Epithelial cell of esophagus (primary cell): Measurements from ENCODE around the gene RHBG.
A peak's percentile ranks its signal among the peaks of the same experiment; 100 is the strongest.

Source experiments
- DNase-seq: peaks from one replicate; pipeline ENCODE4 v3.0.0; 2010; ENCODE audit warnings: low read depth
- H3K4me3 ChIP-seq: 2 replicates; pipeline ENCODE4 v1.5.1; 2011; ENCODE audit warnings: mild to moderate bottlenecking, low read length, control low read depth
- TF ChIP-seq, protein P1 (sequence below): IDR thresholded peaks from 2 replicates; pipeline ENCODE4 v1.5.1; 2011; ENCODE audit warnings: low read depth, mild to moderate bottlenecking, low read length, control low read depth, inconsistent platforms; ENCODE audit not compliant: insufficient read depth; ENCODE audit errors: missing control alignments

RHBG gene

DNA sequence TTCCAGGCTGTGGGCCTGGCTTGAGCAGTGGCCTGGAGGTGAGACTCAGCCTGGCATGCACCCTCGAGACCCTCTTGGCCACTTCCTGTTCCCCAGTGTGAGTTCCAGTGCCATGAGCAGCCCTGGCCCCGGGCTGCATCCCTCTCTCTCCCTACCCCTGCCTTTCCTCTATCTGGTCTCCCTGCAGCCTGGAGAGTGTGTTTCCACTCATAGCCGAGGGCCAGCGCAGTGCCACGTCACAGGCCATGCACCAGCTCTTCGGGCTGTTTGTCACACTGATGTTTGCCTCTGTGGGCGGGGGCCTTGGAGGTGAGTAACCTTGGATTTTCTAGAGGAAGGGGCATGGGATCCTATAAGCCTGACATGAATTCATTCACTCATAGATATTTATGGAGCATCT is 13.6 kb downstream of the RHBG start:
- no peak for DNase-seq
- TF ChIP-seq, protein P1, sequence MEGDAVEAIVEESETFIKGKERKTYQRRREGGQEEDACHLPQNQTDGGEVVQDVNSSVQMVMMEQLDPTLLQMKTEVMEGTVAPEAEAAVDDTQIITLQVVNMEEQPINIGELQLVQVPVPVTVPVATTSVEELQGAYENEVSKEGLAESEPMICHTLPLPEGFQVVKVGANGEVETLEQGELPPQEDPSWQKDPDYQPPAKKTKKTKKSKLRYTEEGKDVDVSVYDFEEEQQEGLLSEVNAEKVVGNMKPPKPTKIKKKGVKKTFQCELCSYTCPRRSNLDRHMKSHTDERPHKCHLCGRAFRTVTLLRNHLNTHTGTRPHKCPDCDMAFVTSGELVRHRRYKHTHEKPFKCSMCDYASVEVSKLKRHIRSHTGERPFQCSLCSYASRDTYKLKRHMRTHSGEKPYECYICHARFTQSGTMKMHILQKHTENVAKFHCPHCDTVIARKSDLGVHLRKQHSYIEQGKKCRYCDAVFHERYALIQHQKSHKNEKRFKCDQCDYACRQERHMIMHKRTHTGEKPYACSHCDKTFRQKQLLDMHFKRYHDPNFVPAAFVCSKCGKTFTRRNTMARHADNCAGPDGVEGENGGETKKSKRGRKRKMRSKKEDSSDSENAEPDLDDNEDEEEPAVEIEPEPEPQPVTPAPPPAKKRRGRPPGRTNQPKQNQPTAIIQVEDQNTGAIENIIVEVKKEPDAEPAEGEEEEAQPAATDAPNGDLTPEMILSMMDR = no peak
- no peak overlapping the region for H3K4me3 ChIP-seq

DNA sequence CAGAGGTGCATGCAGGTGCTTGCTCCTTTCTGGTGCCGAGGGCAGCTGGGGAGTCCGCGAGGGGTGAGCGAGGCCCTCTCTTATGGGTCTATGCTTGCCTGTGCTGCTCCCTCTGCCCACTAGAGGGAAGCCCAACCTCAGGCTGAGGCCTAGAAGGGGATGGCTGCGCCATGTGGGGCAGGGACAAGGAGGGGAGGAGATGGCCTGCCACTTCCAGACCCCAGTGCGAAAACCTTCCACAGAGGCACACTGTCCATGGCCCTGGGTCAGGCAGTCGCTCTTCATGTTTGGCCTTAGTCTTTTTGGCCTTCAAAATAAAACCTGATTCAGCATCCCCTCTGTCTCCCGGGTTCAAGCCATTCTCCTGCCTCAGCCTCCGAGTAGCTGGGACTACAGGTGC is 14.0 kb downstream of the RHBG start:
- DNase-seq = peak; percentile 61
- H3K4me3 ChIP-seq = no peak overlapping the region
- TF ChIP-seq, protein P1 = peak; percentile 89

DNA sequence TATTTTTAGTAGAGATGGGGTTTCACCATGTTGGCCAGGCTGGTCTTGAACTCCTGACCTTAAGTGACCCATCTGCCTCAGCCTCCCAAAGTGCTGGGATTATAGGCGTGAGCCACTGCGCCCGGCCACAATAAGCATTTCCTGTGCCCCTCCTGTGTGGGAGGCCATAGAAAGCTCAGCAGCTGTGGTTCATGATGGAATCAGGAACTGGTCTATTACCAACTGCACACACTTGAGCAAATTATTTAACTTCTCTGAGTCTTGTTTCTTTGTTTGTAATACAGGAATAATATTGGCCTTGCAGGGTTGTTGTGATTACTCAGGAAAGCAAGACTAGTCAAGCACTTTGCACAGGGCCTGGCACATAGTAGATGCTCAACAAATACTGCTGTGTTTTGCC is 15.0 kb downstream of the RHBG start:
- no peak for DNase-seq
- TF ChIP-seq, protein P1 = no peak
- no peak overlapping the region for H3K4me3 ChIP-seq

DNA sequence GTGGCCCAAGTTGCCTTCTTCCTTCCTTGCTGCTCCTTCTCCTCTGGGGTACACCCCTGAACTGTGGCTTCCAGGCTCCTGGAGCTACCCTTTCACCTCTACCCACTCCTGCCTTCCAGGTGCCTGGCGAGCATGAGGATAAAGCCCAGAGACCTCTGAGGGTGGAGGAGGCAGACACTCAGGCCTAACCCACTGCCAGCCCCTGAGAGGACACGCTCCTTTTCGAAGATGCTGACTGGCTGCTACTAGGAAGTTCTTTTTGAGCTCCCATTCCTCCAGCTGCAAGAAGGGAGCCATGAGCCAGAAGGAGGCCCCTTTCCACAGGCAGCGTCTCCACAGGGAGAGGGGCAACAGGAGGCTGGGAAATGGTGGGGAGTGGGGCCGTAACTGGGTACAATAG is 15.6 kb downstream of the RHBG start:
- DNase-seq = no peak
- H3K4me3 ChIP-seq = no peak overlapping the region
- TF ChIP-seq, protein P1 = no peak

DNA sequence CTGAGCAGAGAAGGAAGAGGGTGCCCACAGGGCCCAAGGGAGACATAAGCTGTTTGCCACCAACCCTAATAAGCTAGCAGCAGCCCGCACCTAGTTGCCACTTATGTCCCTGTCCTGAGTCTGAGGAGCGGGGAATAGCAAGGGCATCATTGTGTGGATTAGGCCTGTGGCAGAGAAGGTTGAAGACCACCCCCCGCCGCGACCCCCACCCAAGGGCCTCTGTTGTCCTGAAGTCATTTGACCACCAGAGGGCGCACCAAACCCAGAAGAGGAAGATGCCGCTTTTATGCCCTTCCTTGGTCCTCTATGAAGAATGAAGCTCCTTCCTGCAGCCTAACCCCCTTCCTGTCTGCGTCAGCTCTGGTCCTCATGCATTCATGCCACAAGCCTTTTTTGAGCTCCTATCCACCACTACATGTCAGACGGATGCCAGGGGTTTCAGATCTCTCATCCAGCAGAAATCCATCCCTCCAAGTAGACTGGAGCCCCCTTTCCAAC is 16.6 kb downstream of the RHBG start:
- DNase-seq = peak; percentile 62
- H3K4me3 ChIP-seq = no peak overlapping the region
- TF ChIP-seq, protein P1 = peak; percentile 92

DNA sequence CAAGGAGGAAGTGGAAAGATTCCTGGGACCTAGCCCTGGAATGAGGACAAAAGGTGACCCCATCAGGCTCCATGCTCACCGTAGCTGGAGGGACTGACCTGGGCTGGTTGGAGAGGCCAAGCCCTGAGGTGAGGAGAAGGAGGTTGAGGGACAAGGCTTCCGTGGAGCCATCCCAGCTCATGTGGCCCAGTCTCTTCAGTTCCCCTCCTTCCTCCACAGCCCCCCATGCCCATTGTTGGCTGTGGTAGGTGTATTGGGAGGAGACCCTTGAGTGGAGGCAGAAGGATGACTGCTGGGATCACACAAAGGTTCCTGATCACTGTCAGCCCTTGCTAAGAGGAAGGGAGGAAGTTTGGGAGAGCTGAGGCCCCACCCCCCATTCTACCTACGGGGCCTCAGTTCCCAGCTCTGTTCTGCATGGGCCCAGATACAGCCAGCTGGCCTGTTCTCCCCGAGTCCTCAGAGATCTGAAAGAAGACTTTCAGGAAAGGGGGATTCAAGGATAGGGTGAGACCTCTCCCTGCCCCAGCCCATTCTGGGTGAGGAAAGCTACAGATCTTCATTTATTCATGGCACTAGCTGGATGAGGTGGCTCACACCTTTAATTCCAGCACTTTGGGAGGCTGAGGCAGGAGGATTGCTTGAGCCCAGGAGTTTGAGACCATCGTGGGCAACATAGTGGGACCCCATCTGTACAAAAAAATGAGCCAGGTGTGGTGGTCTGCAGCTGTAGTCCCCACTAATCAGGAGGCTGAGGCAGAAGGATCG is 17.3 kb downstream of the RHBG start:
- TF ChIP-seq, protein P1 = no peak

More for the DNA sequence above, 17.3 kb downstream of the RHBG start:
- H3K4me3 ChIP-seq = no peak overlapping the region
- no peak for DNase-seq
